ENCODE data around the gene RERE. TPM values are rescaled to one million over a fixed set of nuclear protein-coding genes. Genes with fewer than 3 reads are reported as not detected.
A peak's percentile ranks its signal among the peaks of the same experiment; 100 is the strongest.

The RERE gene
- total and polyA plus RNA-seq, 11 donors = 53.5 to 236 (median 121) TPM

GRCh38 chr1:8407652-8408051 is 409.8 kb downstream of the RERE start:
- H3K36me3 ChIP-seq = peaks cover 0 to 67% (median 19%) of the 10 kb centered on the region in 9 donors
- peak overlapping the region; percentile 72 to 99 (median 82) for H3K27ac ChIP-seq
- 61 to 73% (median 65%) methylated on average over 5 of the region's 5 CpGs for WGBS, 4 donors
- H3K4me1 ChIP-seq = peaks cover 20 to 94% (median 67%) of the 10 kb centered on the region in 12 donors
- H3K27me3 ChIP-seq = no peaks in the 10 kb centered on the region
- H3K4me3 ChIP-seq = peak overlapping the region in 2 of 12 donors; percentile 10 to 14
- DNase-seq (no peak), ATAC-seq (no peak)
- TF ChIP-seq, protein P1, sequence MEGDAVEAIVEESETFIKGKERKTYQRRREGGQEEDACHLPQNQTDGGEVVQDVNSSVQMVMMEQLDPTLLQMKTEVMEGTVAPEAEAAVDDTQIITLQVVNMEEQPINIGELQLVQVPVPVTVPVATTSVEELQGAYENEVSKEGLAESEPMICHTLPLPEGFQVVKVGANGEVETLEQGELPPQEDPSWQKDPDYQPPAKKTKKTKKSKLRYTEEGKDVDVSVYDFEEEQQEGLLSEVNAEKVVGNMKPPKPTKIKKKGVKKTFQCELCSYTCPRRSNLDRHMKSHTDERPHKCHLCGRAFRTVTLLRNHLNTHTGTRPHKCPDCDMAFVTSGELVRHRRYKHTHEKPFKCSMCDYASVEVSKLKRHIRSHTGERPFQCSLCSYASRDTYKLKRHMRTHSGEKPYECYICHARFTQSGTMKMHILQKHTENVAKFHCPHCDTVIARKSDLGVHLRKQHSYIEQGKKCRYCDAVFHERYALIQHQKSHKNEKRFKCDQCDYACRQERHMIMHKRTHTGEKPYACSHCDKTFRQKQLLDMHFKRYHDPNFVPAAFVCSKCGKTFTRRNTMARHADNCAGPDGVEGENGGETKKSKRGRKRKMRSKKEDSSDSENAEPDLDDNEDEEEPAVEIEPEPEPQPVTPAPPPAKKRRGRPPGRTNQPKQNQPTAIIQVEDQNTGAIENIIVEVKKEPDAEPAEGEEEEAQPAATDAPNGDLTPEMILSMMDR (IDR thresholded peaks at IDR 0.05) = no peak
- TF ChIP-seq POLR2A (IDR thresholded peaks at IDR 0.05) = no peak
- no peaks in the 10 kb centered on the region for H3K9me3 ChIP-seq
- intact Hi-C loops (cut with DNase I) = loop anchor here in 6 of 10 donors (2.0 to 5.0 kb wide), 5 partner anchors 15 to 120 kb away; no protein-coding TSS in a partner anchor

GRCh38 chr1:8406960-8407359 is 410.5 kb downstream of the RERE start:
- TF ChIP-seq POLR2A (IDR thresholded peaks at IDR 0.05) = no peak
- TF ChIP-seq, protein P1 (IDR thresholded peaks at IDR 0.05) = no peak
- Histone ChIP-seq H3K36me3 (peaks cover 0 to 67% (median 22%) of the 10 kb centered on the region in 9 donors), H3K4me1 (peaks cover 20 to 94% (median 62%) of the 10 kb centered on the region in 12 donors), H3K27ac (peak overlapping the region in 11 of 12 donors; percentile 72 to 99 (median 82)), H3K4me3 (no peak overlapping the region), H3K27me3 (no peaks in the 10 kb centered on the region), H3K9me3 (no peaks in the 10 kb centered on the region)
- ATAC-seq = no peak
- 63 to 74% (median 70%) methylated on average over 4 of the region's 4 CpGs for WGBS, 4 donors
- DNase-seq = no peak
- intact Hi-C loops (cut with DNase I) = loop anchor here in 5 of 10 donors (5.0 kb wide), 3 partner anchors 35 to 120 kb away; no protein-coding TSS in a partner anchor

DNA sequence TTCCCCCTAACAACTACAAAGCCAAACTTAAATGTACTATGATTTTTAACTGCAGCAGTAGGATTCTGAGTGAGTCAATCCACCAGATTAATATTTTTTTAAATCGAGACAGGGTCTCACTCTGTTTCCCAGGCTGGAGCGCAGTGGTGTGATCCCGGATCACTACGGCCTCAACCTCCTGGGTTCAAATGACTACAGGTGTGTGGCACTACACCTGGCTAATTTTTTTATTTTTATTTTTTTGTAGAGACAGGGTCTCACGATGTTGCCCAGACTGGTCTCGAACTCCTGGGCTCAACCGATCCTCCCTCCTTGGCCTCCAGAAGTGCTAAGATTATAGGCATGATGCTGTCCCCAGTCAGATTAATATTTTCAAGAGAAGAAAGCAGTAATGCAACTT is 411.4 kb downstream of the RERE start:
- Histone ChIP-seq H3K27me3 (no peaks in the 10 kb centered on the region), H3K9me3 (no peaks in the 10 kb centered on the region), H3K4me3 (no peak overlapping the region), H3K27ac (peak overlapping the region in 5 of 12 donors; percentile 10 to 99 (median 81)), H3K36me3 (peaks cover 0 to 76% (median 31%) of the 10 kb centered on the region in 9 donors), H3K4me1 (peaks cover 20 to 89% (median 54%) of the 10 kb centered on the region in 12 donors)
- 97 to 99% (median 98%) methylated on average over 7 of the region's 7 CpGs for WGBS, 4 donors
- no peak for DNase-seq
- intact Hi-C loops (cut with DNase I) = loop anchor here in 5 of 10 donors (5.0 kb wide), 3 partner anchors 34 to 121 kb away; no protein-coding TSS in a partner anchor
- TF ChIP-seq, protein P1 (IDR thresholded peaks at IDR 0.05) = no peak
- TF ChIP-seq POLR2A (IDR thresholded peaks at IDR 0.05) = no peak
- no peak for ATAC-seq

- TF ChIP-seq POLR2A (IDR thresholded peaks at IDR 0.05) = no peak
- TF ChIP-seq, protein P1 (IDR thresholded peaks at IDR 0.05) = no peak
- no peak for ATAC-seq
- Histone ChIP-seq H3K9me3 (no peaks in the 10 kb centered on the region), H3K27ac (peak overlapping the region in 7 of 12 donors; percentile 6 to 99 (median 34)), H3K36me3 (peaks cover 0 to 65% (median 32%) of the 10 kb centered on the region in 9 donors), H3K4me1 (peaks cover 19 to 79% (median 42%) of the 10 kb centered on the region in 12 donors), H3K4me3 (no peak overlapping the region), H3K27me3 (no peaks in the 10 kb centered on the region)
- WGBS, 4 donors = 86 to 88% (median 87%) methylated on average over 10 of the region's 10 CpGs
- intact Hi-C loops (cut with DNase I) = loop anchor here in 5 of 10 donors (5.0 kb wide), 3 partner anchors 32 to 123 kb away; no protein-coding TSS in a partner anchor
- no peak for DNase-seq
Observed at GRCh38 chr1:8404460-8405370, 412.7 kb downstream of the RERE start.

Measured in heart left ventricle (tissue), 16 donors.